Activated naive CD4-positive, alpha-beta T cell treated with anti-CD3 and anti-CD28 coated beads, Interleukin-2, amount 50 U/mL, for 72 hours (primary cell): ENCODE results near the gene APBB2. TPM values are rescaled to one million over a fixed set of nuclear protein-coding genes. Genes with fewer than 3 reads are reported as not detected.
A peak's percentile ranks its signal among the peaks of the same experiment; 100 is the strongest.

Experiments used
- ATAC-seq, 2 donors: fragments of 150-1000 bp; cut with Tn5 transposase; 2 replicates each; pipeline ENCODE4 v1.10.0; 2021; ENCODE audit warnings: mild to moderate bottlenecking in 2 of 2, moderate library complexity in 2 of 2
- DNase-seq, 2 donors: peaks; one replicate each; pipeline ENCODE4 v3.0.0; 2021 to 2022; ENCODE audit warnings: low spot score in 2 of 2
- H3K27ac Mint-ChIP-seq, 2 donors: one replicate each; pipeline ENCODE4 v1.8.0; 2022; ENCODE audit warnings: mild to moderate bottlenecking in 2 of 2, mixed read lengths in 2 of 2
- H3K36me3 Mint-ChIP-seq, 2 donors: one replicate each; pipeline ENCODE4 v1.8.0; 2022; ENCODE audit warnings: mixed read lengths in 2 of 2
- H3K9me3 Mint-ChIP-seq, 2 donors: one replicate each; pipeline ENCODE4 v1.8.0; 2022; ENCODE audit warnings: mixed read lengths in 2 of 2
- total RNA-seq, 2 donors: library from RNA; stranded (reverse); gene quantifications; one replicate each; pipeline ENCODE4 v1.2.3, GENCODE V29; 2022

The APBB2 gene
- total RNA-seq, 2 donors from 2014 or later, result 1.6 to 6.1 TPM

GRCh38 chr4:41111791-41112190, 102.6 kb downstream of the APBB2 start:
- ATAC-seq (no peak), DNase-seq (no peak)
- no peak overlapping the region for H3K27ac Mint-ChIP-seq
- H3K9me3 Mint-ChIP-seq, result peaks cover 6 to 8% of the 10 kb centered on the region in 2 donors
- no peaks in the 10 kb centered on the region for H3K36me3 Mint-ChIP-seq

GRCh38 chr4:41110050-41110449, 104.3 kb downstream of the APBB2 start:
- DNase-seq (no peak), ATAC-seq (no peak)
- H3K27ac Mint-ChIP-seq, result no peak overlapping the region
- peaks cover 0 to 6% of the 10 kb centered on the region in 2 donors for H3K9me3 Mint-ChIP-seq
- no peaks in the 10 kb centered on the region for H3K36me3 Mint-ChIP-seq

- DNase-seq, result no peak
- H3K36me3 Mint-ChIP-seq, result no peaks in the 10 kb centered on the region
- no peak overlapping the region for H3K27ac Mint-ChIP-seq
- H3K9me3 Mint-ChIP-seq, result no peaks in the 10 kb centered on the region
- no peak for ATAC-seq
These were observed 105.9 kb downstream of the APBB2 start for GRCh38 chr4:41108481-41108880.

- no peak overlapping the region for H3K27ac Mint-ChIP-seq
- H3K36me3 Mint-ChIP-seq, result no peaks in the 10 kb centered on the region
- no peak for ATAC-seq
- DNase-seq, result no peak
- no peaks in the 10 kb centered on the region for H3K9me3 Mint-ChIP-seq
These were observed 107.5 kb downstream of the APBB2 start for GRCh38 chr4:41106694-41107419.

GRCh38 chr4:41106081-41106480, 108.3 kb downstream of the APBB2 start:
- DNase-seq, result no peak
- H3K36me3 Mint-ChIP-seq, result no peaks in the 10 kb centered on the region
- H3K9me3 Mint-ChIP-seq, result no peaks in the 10 kb centered on the region
- H3K27ac Mint-ChIP-seq, result no peak overlapping the region
- no peak for ATAC-seq

- Mint-ChIP-seq H3K27ac (no peak overlapping the region), H3K9me3 (no peaks in the 10 kb centered on the region), H3K36me3 (no peaks in the 10 kb centered on the region)
- ATAC-seq, result no peak
- no peak for DNase-seq
These were observed 110.2 kb downstream of the APBB2 start for GRCh38 chr4:41104155-41104554.

- no peak for DNase-seq
- ATAC-seq, result no peak
- Mint-ChIP-seq H3K9me3 (no peaks in the 10 kb centered on the region), H3K27ac (no peak overlapping the region), H3K36me3 (no peaks in the 10 kb centered on the region)
These were observed 110.7 kb downstream of the APBB2 start for GRCh38 chr4:41103657-41104056.

GRCh38 chr4:41102414-41103092, 111.8 kb downstream of the APBB2 start:
- ATAC-seq (no peak), DNase-seq (no peak)
- Mint-ChIP-seq H3K27ac (no peak overlapping the region), H3K36me3 (no peaks in the 10 kb centered on the region), H3K9me3 (no peaks in the 10 kb centered on the region)

- DNase-seq (no peak), ATAC-seq (no peak)
- Mint-ChIP-seq H3K27ac (no peak overlapping the region), H3K9me3 (no peaks in the 10 kb centered on the region), H3K36me3 (no peaks in the 10 kb centered on the region)
These were observed 116.0 kb downstream of the APBB2 start for GRCh38 chr4:41098093-41099048.

- DNase-seq (no peak), ATAC-seq (peak in 1 of 2 donors; percentile 47)
- no peaks in the 10 kb centered on the region for H3K36me3 Mint-ChIP-seq
- H3K27ac Mint-ChIP-seq, result no peak overlapping the region
- no peaks in the 10 kb centered on the region for H3K9me3 Mint-ChIP-seq
These were observed 118.4 kb downstream of the APBB2 start for GRCh38 chr4:41095973-41096372.

- ATAC-seq, result no peak
- Mint-ChIP-seq H3K9me3 (no peaks in the 10 kb centered on the region), H3K27ac (no peak overlapping the region), H3K36me3 (no peaks in the 10 kb centered on the region)
- DNase-seq, result no peak
These were observed 119.0 kb downstream of the APBB2 start for GRCh38 chr4:41095192-41095872.

- no peak overlapping the region for H3K27ac Mint-ChIP-seq
- ATAC-seq (no peak), DNase-seq (no peak)
- H3K9me3 Mint-ChIP-seq, result no peaks in the 10 kb centered on the region
- no peaks in the 10 kb centered on the region for H3K36me3 Mint-ChIP-seq
These were observed 122.2 kb downstream of the APBB2 start for GRCh38 chr4:41092128-41092527.

- DNase-seq (no peak), ATAC-seq (no peak)
- H3K36me3 Mint-ChIP-seq, result peaks cover 0 to 12% of the 10 kb centered on the region in 2 donors
- H3K9me3 Mint-ChIP-seq, result peaks cover 0 to 9% of the 10 kb centered on the region in 2 donors
- H3K27ac Mint-ChIP-seq, result no peak overlapping the region
These were observed 132.5 kb downstream of the APBB2 start for GRCh38 chr4:41081847-41082246.

- DNase-seq (no peak), ATAC-seq (no peak)
- Mint-ChIP-seq H3K9me3 (peaks cover 0 to 2% of the 10 kb centered on the region in 2 donors), H3K27ac (no peak overlapping the region), H3K36me3 (peaks cover 0 to 4% of the 10 kb centered on the region in 2 donors)
These were observed 133.4 kb downstream of the APBB2 start for GRCh38 chr4:41080976-41081375.

- Mint-ChIP-seq H3K36me3 (no peaks in the 10 kb centered on the region), H3K9me3 (no peaks in the 10 kb centered on the region), H3K27ac (no peak overlapping the region)
- no peak for DNase-seq
- no peak for ATAC-seq
These were observed 134.3 kb downstream of the APBB2 start for GRCh38 chr4:41079881-41080560.

GRCh38 chr4:41077628-41078027, 136.7 kb downstream of the APBB2 start:
- H3K36me3 Mint-ChIP-seq, result no peaks in the 10 kb centered on the region
- DNase-seq (no peak), ATAC-seq (no peak)
- no peaks in the 10 kb centered on the region for H3K9me3 Mint-ChIP-seq
- no peak overlapping the region for H3K27ac Mint-ChIP-seq
